ENCODE results near the gene GSTA5. TPM values are rescaled to one million over a fixed set of nuclear protein-coding genes. Genes with fewer than 3 reads are reported as not detected.
"Not testable (repeated sequence)": the region's sequence is repeated elsewhere in the genome, so short reads cannot be mapped to it uniquely, and the experiment has no call there.

Gene GSTA5
- total RNA-seq, result not detected

- no peak for DNase-seq (ENCODE audit: low read depth in 2 of 3, low spot score in 2 of 3)
These were observed at the start of gene GSTA5 for GRCh38 chr6:52840763-52841585. GSTA5 (minus strand) TSS chr6:52840813.

DNA sequence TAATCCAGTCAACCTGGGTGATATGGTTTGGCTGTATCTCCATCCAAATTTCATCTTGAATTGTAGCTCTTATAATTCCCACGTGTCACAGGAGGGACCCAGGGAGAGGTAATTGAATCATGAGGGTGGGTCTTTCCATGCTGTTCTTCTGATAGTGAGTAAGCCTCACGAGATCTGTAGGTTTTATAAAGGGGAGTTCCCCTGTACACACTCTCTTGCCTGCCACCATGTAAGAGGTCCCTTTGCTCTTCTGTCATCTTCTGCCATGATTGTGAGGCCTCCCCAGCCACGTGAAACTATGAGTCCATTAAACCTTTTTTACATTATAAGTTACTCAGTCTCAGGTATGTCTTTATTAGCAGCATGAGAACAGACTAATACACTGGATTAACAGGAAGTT, 49.4 kb upstream of the GSTA5 start:
- DNase-seq (ENCODE audit: low read depth in 2 of 3, low spot score in 2 of 3), result no peak

DNA sequence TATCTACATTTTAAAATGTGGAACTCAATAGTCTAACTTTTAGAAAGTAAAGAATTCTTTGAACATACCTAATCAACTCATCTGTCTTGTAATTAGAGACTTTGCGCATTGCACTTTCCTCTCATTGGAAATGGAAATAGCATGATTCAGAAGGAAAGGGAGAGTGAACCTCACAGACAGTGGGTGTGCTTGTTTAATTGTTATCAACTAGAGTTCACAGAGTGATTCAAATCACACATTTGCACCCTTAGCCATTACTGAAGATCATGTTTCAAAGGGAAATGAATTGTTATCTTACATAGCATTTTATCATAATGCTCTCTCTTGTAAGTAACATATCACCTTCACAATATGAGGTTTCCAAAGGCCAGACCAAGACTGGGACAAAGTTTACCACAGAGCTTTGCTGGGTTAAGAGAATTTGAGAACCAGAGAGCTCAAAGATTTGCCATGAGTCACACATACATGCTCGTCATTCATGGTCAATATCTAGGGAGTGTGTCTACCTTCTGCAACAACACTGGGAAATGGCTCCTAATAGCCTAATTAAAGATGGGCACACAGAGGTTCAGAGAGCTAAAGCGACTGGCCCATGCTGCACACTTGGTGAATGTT, 47.4 kb upstream of the GSTA5 start:
- DNase-seq (ENCODE audit: low read depth in 2 of 3, low spot score in 2 of 3), result no peak

- peak; percentile 22 to 82 (median 50) for DNase-seq (ENCODE audit: low read depth in 2 of 3, low spot score in 2 of 3)
These were observed 41.6 kb upstream of the GSTA5 start for GRCh38 chr6:52881996-52882841.

- DNase-seq (ENCODE audit: low read depth in 2 of 3, low spot score in 2 of 3), result no peak
These were observed 41.0 kb upstream of the GSTA5 start for GRCh38 chr6:52881662-52881995.

DNA sequence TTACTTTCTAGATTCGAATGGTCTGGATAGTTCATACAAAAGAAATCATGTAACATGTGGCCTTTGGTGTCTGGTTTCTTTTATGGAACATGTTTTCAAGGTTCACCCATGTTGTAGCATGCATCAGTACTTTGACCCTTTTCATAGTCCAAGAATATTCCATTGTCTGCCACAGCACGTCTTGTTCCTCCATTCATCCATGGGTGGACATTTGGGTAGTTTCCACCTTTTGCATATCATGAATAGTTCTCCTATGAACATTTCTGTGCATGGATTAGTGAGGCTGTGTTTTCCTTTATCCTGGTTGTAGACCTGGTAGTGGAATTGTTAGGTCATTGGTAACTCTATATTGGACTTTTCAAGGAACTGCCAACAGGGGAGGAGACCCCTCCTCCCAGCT, 37.2 kb upstream of the GSTA5 start:
- no peak for DNase-seq (ENCODE audit: low read depth in 2 of 3, low spot score in 2 of 3)

GRCh38 chr6:52877168-52877567, 36.6 kb upstream of the GSTA5 start:
- no peak for DNase-seq (ENCODE audit: low read depth in 2 of 3, low spot score in 2 of 3)

DNA sequence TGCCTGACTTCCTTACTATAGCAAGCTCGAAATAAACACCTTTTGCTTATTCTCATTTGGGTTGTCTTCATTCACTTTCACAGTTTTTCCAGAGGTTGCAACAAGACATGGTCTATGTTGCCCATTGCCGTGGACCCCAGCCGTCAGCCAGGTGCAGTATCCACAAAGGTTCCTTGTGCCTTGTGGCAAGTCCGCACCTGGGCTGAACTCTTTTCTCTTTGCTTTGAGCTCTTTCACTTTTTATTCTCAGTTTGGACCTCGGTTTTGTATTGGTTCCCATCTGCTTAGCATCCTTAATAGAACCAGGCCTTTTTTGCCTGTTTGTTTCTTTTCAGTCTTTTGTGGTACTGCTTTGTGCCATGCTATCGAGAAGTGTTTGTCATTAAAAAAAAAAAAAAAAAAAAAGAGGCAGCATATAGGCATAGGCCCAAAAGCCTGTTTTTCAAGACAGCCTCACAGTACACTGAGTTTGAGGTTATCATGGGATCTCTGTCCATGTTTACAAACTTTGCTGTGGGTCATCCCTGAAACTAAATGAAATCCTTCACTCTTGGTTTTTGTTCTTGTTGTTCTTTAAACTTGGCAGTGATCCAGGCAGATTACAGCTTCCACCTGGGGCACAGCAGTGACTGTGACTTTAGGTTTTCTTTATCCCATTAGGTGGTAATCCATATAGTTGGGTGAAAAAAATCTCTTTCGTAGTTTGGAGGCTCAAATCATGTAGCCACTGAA, 35.6 kb upstream of the GSTA5 start:
- DNase-seq (ENCODE audit: low read depth in 2 of 3, low spot score in 2 of 3), result no peak

DNA sequence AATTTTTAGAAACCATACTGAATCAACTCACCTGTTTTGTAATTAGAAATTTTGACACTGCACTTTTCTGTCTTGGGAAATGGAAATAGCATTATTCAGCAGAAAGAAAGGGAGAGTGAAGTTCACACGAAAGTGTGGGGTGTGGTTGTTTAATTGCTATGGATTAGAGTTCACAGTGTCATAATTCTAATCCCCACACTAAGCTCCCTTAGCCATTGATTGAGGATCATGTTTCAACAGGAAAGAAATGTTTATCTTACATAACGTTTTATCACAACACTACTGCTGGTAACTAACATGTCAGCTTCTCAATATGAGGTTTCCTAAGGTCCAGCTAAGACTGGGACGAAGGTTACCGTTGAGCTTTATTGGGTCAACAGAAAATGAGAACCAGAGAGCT, 31.4 kb upstream of the GSTA5 start:
- no peak for DNase-seq (ENCODE audit: low read depth in 2 of 3, low spot score in 2 of 3)

GRCh38 chr6:52871621-52872020, 31.0 kb upstream of the GSTA5 start:
- no peak for DNase-seq (ENCODE audit: low read depth in 2 of 3, low spot score in 2 of 3)

- not testable (repeated sequence) for DNase-seq (ENCODE audit: low read depth in 2 of 3, low spot score in 2 of 3)
These were observed 29.9 kb upstream of the GSTA5 start for GRCh38 chr6:52870335-52871091.

GRCh38 chr6:52868899-52869298, 28.3 kb upstream of the GSTA5 start:
- DNase-seq (ENCODE audit: low read depth in 2 of 3, low spot score in 2 of 3), result not testable (repeated sequence)

- DNase-seq (ENCODE audit: low read depth in 2 of 3, low spot score in 2 of 3), result no peak
These were observed 27.6 kb upstream of the GSTA5 start for GRCh38 chr6:52868240-52868639.

GRCh38 chr6:52861151-52861550, 20.5 kb upstream of the GSTA5 start:
- DNase-seq (ENCODE audit: low read depth in 2 of 3, low spot score in 2 of 3), result not testable (repeated sequence)

DNA sequence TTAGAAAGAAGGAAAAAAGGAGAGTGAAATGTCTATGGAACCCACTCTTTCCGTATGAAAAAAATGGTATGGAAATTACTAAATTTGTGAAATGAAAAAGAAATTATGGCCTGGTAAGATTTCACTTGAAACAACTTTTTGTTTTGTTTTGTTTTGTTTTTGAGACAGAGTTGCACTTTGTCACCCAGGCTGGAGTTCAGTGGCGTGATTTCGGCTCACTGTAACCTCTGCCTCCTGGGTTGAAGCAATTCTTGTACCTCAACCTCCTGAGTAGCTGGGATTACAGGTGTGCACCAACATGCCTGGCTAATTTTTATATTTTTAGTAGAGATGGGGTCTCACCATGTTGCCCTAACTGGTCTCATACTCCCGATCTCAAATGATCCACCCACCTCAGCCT, 17.8 kb upstream of the GSTA5 start:
- DNase-seq (ENCODE audit: low read depth in 2 of 3, low spot score in 2 of 3), result no peak

- DNase-seq (ENCODE audit: low read depth in 2 of 3, low spot score in 2 of 3), result not testable (repeated sequence)
These were observed 15.5 kb upstream of the GSTA5 start for GRCh38 chr6:52856137-52856536.

DNA sequence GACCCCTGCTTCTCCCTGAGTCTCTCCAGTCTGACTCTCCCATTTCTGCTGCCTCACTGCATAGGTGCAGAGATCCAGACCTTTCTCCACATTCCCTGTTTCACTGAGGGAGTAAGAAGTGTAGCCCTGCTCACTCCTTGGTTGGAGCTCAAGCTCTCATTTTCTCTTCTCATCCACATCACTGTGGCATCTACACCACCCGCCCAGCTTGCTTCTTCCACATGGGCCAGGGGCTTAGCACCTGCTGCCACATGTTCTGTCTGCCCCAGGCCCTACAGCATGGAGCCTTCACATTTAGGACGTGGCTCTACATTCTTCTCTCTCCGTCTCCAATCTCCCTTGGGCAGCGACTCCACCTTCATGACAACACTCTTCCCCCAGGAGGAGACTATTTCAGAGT, 8.5 kb upstream of the GSTA5 start:
- no peak for DNase-seq (ENCODE audit: low read depth in 2 of 3, low spot score in 2 of 3)

GRCh38 chr6:52846002-52846401, 5.4 kb upstream of the GSTA5 start:
- no peak for DNase-seq (ENCODE audit: low read depth in 2 of 3, low spot score in 2 of 3)

DNA sequence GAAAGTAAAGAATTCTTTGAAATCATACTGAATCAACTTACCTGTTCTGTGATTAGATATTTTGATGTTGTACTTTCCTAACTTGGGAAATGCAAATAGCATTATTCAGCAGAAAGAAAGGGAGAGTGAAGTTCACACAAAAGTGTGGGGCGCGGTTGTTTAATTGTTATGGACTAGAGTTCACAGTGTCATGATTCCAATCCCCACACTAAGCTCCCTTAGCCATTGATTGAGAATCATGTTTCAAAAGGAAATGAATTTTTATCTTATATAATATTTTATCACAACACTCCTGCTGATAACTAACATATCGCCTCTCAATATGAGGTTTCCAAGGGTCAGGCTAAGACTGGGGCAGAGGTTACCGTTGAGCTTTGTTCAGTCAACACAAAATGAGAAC, 3.0 kb upstream of the GSTA5 start:
- DNase-seq (ENCODE audit: low read depth in 2 of 3, low spot score in 2 of 3), result no peak
